SK-N-SH treated with all-trans-retinoic acid at 6 μM for 48 hours (cell line): ENCODE data around the gene PSD.

Experiments used
- ATAC-seq: fragments of 200-7000 bp; cut with Tn5 transposase; 3 replicates; pipeline ENCODE4 v1.9.1; 2020; ENCODE audit warnings: mild to moderate bottlenecking, moderate library complexity
- ARNTL ChIP-seq: fragments of 450-650 bp; formaldehyde crosslinking; IDR thresholded peaks from 2 replicates; pipeline ENCODE4 v1.5.0; 2020; ENCODE audit warnings: low read depth, mild to moderate bottlenecking, moderate library complexity, borderline replicate concordance
- BACH2 ChIP-seq: fragments of 250-450 bp; sonication (Bioruptor Pico); IDR thresholded peaks from 2 replicates; pipeline ENCODE4 v1.9.0; 2021; ENCODE audit warnings: mild to moderate bottlenecking, borderline replicate concordance
- CSDC2 ChIP-seq: fragments of 250-450 bp; sonication (Bioruptor Pico); IDR thresholded peaks from 2 replicates; pipeline ENCODE4 v1.5.0; 2020; ENCODE audit warnings: mild to moderate bottlenecking, moderate library complexity
- ESRRG ChIP-seq: fragments of 250-450 bp; sonication (Bioruptor Pico); IDR thresholded peaks from 2 replicates; pipeline ENCODE4 v1.6.1; 2021; ENCODE audit warnings: mild to moderate bottlenecking
- OSR1 ChIP-seq: fragments of 250-450 bp; sonication (Bioruptor Pico); IDR thresholded peaks from 2 replicates; pipeline ENCODE4 v1.8.0; 2022; ENCODE audit warnings: moderate library complexity, mild to moderate bottlenecking, inconsistent platforms
- PPARA ChIP-seq: fragments of 250-450 bp; sonication (Bioruptor Pico); IDR thresholded peaks from 2 replicates; pipeline ENCODE4 v1.5.0; 2020; ENCODE audit warnings: mild to moderate bottlenecking, borderline replicate concordance
- RARB ChIP-seq: fragments of 250-450 bp; sonication (Bioruptor Pico); IDR thresholded peaks from 2 replicates; pipeline ENCODE4 v1.8.0; 2021; ENCODE audit warnings: mild to moderate bottlenecking, moderate library complexity
- SNAI2 ChIP-seq: fragments of 250-450 bp; sonication (Bioruptor Pico); IDR thresholded peaks from 2 replicates; pipeline ENCODE4 v1.5.0; 2020; ENCODE audit warnings: mild to moderate bottlenecking, moderate library complexity
- TOX ChIP-seq: fragments of 250-450 bp; sonication (Bioruptor Pico); IDR thresholded peaks from 2 replicates; pipeline ENCODE4 v1.8.0; 2021; ENCODE audit warnings: mild to moderate bottlenecking, moderate library complexity, borderline replicate concordance
- ZC3H10 ChIP-seq: fragments of 250-450 bp; sonication (Bioruptor Pico); IDR thresholded peaks from 2 replicates; pipeline ENCODE4 v1.5.1; 2021; ENCODE audit warnings: mild to moderate bottlenecking, moderate library complexity
- ZFP3 ChIP-seq: fragments of 250-450 bp; sonication (Bioruptor Pico); IDR thresholded peaks from 2 replicates; pipeline ENCODE4 v1.5.0; 2020; ENCODE audit warnings: mild to moderate bottlenecking, moderate library complexity
- ZFP30 ChIP-seq: fragments of 450-650 bp; formaldehyde crosslinking; IDR thresholded peaks from 2 replicates; pipeline ENCODE4 v1.5.0; 2022; ENCODE audit warnings: mild to moderate bottlenecking, moderate library complexity
- ZNF70 ChIP-seq: fragments of 450-650 bp; formaldehyde crosslinking; IDR thresholded peaks from 2 replicates; pipeline ENCODE4 v1.5.0; 2020; ENCODE audit warnings: mild to moderate bottlenecking, moderate library complexity
- ZNF8 ChIP-seq: fragments of 450-650 bp; formaldehyde crosslinking; IDR thresholded peaks from 2 replicates; pipeline ENCODE4 v1.5.0; 2020; ENCODE audit warnings: mild to moderate bottlenecking, moderate library complexity
- TF ChIP-seq, protein P1 (sequence below): fragments of 250-450 bp; sonication (Bioruptor Pico); IDR thresholded peaks from 2 replicates; pipeline ENCODE4 v1.5.1; 2021; ENCODE audit warnings: mild to moderate bottlenecking, moderate library complexity
- TF ChIP-seq, protein P2 (sequence below): fragments of 250-450 bp; sonication (Bioruptor Pico); IDR thresholded peaks from 2 replicates; pipeline ENCODE4 v1.5.0; 2020; ENCODE audit warnings: mild to moderate bottlenecking, moderate library complexity
- TF ChIP-seq, protein P3 (sequence below): fragments of 250-450 bp; sonication (Bioruptor Pico); IDR thresholded peaks from 2 replicates; pipeline ENCODE4 v1.5.1; 2020; ENCODE audit warnings: low read depth, mild to moderate bottlenecking, moderate library complexity
- TF ChIP-seq, protein P4 (sequence below): fragments of 250-450 bp; sonication (Bioruptor Pico); IDR thresholded peaks from 2 replicates; pipeline ENCODE4 v1.8.0; 2021; ENCODE audit warnings: low read depth, mild to moderate bottlenecking, moderate library complexity, borderline replicate concordance

Gene PSD

DNA sequence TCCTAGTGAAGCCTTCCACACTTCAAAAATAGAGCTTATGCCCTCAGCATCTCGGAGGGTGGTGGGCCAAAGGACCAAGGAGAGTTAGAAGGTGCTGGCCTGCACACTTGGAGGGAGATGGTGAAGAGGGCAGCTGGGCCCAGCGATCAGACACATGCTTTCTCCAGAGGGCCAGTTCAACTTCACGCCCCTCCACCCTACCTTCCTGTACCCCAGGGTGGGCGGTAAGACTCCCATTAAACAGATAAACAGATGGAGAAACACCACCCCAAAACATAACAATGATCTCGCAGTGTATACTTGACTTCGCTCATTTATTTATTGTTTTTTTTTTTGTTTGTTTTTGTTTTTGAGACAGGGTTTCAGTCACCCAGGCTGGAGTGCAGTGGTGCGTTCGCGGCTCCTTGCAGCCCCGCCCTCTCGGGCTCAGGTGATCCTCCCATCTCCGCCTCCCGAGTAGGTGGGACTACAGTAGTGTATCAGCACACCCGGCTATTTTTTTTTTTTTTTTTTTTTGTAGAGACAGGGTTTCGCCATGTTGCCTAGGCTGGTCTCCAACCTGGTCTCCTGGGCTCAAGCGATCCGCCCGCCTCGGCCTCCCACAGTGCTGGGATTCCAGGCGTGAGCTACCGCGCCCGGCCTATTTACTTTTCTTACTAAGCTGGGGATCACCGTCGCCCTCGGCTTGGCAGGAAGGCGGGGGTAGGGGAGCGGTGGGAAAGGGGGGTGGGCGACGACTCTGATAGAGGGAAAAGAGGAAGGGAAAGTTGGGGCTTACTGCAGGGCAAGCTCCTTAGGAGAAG lies 30.9 kb upstream of the PSD start (continued):
- TF ChIP-seq, protein P1, sequence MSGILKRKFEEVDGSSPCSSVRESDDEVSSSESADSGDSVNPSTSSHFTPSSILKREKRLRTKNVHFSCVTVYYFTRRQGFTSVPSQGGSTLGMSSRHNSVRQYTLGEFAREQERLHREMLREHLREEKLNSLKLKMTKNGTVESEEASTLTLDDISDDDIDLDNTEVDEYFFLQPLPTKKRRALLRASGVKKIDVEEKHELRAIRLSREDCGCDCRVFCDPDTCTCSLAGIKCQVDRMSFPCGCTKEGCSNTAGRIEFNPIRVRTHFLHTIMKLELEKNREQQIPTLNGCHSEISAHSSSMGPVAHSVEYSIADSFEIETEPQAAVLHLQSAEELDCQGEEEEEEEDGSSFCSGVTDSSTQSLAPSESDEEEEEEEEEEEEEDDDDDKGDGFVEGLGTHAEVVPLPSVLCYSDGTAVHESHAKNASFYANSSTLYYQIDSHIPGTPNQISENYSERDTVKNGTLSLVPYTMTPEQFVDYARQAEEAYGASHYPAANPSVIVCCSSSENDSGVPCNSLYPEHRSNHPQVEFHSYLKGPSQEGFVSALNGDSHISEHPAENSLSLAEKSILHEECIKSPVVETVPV (CRISPR knock-in tag), result no peak
- TF ChIP-seq CSDC2 (CRISPR knock-in tag) (no peak), ARNTL (CRISPR knock-in tag) (no peak)
- TF ChIP-seq, protein P2, sequence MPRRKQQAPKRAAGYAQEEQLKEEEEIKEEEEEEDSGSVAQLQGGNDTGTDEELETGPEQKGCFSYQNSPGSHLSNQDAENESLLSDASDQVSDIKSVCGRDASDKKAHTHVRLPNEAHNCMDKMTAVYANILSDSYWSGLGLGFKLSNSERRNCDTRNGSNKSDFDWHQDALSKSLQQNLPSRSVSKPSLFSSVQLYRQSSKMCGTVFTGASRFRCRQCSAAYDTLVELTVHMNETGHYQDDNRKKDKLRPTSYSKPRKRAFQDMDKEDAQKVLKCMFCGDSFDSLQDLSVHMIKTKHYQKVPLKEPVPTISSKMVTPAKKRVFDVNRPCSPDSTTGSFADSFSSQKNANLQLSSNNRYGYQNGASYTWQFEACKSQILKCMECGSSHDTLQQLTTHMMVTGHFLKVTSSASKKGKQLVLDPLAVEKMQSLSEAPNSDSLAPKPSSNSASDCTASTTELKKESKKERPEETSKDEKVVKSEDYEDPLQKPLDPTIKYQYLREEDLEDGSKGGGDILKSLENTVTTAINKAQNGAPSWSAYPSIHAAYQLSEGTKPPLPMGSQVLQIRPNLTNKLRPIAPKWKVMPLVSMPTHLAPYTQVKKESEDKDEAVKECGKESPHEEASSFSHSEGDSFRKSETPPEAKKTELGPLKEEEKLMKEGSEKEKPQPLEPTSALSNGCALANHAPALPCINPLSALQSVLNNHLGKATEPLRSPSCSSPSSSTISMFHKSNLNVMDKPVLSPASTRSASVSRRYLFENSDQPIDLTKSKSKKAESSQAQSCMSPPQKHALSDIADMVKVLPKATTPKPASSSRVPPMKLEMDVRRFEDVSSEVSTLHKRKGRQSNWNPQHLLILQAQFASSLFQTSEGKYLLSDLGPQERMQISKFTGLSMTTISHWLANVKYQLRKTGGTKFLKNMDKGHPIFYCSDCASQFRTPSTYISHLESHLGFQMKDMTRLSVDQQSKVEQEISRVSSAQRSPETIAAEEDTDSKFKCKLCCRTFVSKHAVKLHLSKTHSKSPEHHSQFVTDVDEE, result no peak

DNA sequence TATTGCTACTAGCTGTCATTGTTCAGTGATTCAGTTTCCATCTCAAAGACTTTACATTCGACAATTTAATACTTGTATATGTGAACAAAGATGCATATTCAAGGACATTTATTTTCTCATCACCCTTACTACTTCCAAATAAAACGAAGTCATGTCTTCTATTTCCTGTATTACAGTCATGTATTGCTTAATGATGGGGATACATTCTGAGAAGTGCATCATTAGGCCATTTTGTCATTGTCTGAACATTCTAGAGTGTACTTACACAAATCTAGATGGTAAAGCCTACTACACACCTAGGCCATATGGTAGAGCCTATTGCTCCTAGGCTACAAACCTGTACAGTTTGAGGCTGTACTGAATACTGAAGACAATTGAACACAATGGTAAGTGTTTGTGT lies 26.3 kb upstream of the PSD start:
- no peak for TF ChIP-seq CSDC2 (CRISPR knock-in tag)
- no peak for TF ChIP-seq ZNF70
- TF ChIP-seq, protein P3, sequence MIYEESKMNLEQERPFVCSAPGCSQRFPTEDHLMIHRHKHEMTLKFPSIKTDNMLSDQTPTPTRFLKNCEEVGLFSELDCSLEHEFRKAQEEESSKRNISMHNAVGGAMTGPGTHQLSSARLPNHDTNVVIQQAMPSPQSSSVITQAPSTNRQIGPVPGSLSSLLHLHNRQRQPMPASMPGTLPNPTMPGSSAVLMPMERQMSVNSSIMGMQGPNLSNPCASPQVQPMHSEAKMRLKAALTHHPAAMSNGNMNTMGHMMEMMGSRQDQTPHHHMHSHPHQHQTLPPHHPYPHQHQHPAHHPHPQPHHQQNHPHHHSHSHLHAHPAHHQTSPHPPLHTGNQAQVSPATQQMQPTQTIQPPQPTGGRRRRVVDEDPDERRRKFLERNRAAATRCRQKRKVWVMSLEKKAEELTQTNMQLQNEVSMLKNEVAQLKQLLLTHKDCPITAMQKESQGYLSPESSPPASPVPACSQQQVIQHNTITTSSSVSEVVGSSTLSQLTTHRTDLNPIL (CRISPR knock-in tag), result no peak
- ATAC-seq, result no peak

DNA sequence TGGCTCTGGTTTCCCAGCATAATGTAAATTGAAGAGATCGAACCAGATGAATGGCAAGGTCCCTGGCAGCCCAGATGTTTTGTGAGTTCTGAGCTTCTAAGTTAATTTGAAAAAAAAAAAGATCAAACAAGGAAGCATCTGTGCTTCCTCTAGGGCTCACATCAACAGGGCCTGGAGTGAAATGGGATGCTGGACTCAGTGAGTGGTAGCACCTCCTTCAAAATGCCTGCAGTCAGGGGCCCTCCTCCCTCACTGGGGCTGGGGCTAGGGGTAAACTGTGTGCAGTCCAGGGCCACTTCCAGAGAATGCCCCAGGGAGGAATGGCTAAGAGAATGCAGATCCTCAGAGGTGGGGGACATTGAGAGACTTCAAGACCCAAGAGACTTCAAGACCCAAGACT lies 19.8 kb upstream of the PSD start:
- ATAC-seq, result no peak
- no peak for TF ChIP-seq ARNTL (CRISPR knock-in tag)
- TF ChIP-seq, protein P1 (CRISPR knock-in tag), result no peak
- TF ChIP-seq ZNF8 (CRISPR knock-in tag), result no peak
- no peak for TF ChIP-seq ZFP30 (CRISPR knock-in tag)
- no peak for TF ChIP-seq OSR1 (CRISPR knock-in tag)
- TF ChIP-seq ESRRG (CRISPR knock-in tag), result no peak
- TF ChIP-seq, protein P2, result no peak
- TF ChIP-seq CSDC2 (CRISPR knock-in tag), result no peak
- TF ChIP-seq, protein P3 (CRISPR knock-in tag), result no peak
- TF ChIP-seq ZFP3 (CRISPR knock-in tag), result no peak
- TF ChIP-seq RARB, result no peak
- TF ChIP-seq PPARA (CRISPR knock-in tag), result no peak
- no peak for TF ChIP-seq SNAI2
- no peak for TF ChIP-seq TOX (CRISPR knock-in tag)
- TF ChIP-seq, protein P4, sequence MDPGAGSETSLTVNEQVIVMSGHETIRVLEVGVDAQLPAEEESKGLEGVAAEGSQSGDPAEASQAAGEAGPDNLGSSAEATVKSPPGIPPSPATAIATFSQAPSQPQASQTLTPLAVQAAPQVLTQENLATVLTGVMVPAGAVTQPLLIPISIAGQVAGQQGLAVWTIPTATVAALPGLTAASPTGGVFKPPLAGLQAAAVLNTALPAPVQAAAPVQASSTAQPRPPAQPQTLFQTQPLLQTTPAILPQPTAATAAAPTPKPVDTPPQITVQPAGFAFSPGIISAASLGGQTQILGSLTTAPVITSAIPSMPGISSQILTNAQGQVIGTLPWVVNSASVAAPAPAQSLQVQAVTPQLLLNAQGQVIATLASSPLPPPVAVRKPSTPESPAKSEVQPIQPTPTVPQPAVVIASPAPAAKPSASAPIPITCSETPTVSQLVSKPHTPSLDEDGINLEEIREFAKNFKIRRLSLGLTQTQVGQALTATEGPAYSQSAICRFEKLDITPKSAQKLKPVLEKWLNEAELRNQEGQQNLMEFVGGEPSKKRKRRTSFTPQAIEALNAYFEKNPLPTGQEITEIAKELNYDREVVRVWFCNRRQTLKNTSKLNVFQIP (CRISPR knock-in tag), result no peak
- TF ChIP-seq ZC3H10 (CRISPR knock-in tag), result no peak
- no peak for TF ChIP-seq BACH2 (CRISPR knock-in tag)
